HG03520 (cell line): ENCODE measurements around the gene TBXT.
"Not testable (repeated sequence)": the region's sequence is repeated elsewhere in the genome, so short reads cannot be mapped to it uniquely, and the experiment has no call there.

Experiments
- ATAC-seq: cut with Tn5 transposase; IDR thresholded peaks from one replicate; pipeline ENCODE4 v1.9.1; 2021; ENCODE audit warnings: mild to moderate bottlenecking, moderate library complexity; ENCODE audit not compliant: unreplicated experiment

Gene TBXT, protein sequence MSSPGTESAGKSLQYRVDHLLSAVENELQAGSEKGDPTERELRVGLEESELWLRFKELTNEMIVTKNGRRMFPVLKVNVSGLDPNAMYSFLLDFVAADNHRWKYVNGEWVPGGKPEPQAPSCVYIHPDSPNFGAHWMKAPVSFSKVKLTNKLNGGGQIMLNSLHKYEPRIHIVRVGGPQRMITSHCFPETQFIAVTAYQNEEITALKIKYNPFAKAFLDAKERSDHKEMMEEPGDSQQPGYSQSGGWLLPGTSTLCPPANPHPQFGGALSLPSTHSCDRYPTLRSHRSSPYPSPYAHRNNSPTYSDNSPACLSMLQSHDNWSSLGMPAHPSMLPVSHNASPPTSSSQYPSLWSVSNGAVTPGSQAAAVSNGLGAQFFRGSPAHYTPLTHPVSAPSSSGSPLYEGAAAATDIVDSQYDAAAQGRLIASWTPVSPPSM

DNA sequence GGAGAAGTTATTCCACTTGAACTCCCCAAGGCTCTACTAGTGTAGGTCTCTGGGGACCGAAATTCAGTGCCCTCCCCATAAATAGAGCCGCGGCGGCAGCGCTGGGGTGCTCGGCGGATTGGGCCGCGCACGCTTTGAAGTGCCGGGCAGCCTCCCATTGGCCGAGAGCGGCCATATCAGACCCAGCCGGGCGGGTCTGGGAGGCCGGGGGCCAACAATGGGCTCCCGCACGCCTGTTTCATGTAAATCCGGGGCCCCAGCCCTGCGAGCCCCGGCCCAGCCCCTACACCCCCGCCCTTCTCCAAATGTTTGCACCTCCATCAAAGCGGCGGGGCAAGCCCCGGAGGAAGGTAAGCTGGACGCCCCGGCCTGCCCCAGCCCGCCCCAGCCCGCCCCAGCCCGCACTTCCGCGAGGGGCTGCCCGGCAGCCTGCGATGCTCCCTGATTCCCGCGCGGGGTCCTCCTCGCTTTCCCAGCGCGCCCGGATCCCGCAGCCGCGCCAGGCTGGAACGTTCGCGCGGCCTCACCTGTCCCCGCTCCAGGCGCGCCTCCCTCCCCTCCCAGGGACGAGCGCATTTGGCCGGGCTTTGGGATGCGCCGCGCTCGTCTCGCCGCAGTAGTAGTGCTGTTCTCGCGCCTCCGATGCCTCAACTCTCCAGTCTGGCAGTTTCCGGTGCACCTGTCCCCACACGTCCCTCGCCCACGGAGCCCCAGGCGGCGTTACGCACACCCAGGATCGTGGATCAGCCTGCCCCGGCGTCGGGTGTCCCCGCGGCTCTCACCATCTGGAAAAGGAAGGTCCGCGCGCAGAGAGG, at the start of gene TBXT:
Gene TBXT, minus strand, starts transcription at position 51 of the 815 bp plus-strand sequence. CDS start 260 bp downstream, outside the sequence.
- no peak for ATAC-seq

DNA sequence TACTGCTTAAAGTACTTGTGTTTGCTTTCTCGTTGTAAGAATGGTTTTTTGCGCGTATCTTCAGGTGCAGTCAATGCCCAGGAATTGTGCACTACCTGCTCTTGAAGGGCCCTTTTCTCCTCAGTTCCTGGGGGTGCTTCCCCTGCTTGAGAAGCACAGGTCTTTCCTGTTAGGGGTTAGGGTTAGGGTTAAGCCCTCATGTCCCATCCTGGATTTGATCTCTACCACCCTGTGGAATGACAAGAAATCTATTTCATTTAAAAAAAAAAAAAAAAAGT, 39.6 kb upstream of the TBXT start:
- ATAC-seq: no peak

DNA sequence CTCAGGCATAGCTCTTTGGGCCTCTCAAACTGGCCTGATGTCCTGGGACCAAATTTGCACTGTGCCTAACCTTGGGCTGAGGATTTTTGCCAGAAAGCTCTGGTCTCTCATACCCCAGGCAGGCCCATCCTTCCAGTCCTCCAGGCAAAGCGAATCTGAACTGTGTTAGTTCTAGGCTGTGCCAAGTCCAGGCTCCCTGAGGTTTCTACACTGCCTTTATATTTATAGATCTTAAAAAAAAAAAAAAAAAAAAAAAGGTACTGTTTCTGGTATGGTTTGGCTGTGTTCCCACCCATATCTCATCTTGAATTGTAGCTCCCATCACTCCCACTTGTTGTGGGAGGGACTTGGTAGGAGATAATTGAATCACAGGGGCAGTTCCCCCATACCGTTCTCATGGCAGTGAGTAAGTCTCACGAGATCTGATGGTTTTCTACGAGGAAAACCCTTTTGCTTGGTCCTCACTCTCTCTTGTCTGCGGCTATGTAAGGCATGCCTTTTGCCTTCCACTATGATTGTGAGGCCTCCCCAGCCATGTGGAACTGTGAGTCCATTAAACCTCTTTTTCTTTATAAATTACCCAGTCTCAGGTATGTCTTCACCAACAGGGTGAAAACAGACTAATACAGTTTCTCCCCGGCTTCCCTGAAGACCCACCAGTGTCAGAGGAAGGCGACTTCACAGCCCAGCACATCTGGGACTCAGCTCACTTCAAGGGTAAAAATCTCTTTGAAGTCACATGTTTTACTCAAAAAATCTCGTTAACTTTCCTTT, 39.0 kb upstream of the TBXT start:
- ATAC-seq: no peak

DNA sequence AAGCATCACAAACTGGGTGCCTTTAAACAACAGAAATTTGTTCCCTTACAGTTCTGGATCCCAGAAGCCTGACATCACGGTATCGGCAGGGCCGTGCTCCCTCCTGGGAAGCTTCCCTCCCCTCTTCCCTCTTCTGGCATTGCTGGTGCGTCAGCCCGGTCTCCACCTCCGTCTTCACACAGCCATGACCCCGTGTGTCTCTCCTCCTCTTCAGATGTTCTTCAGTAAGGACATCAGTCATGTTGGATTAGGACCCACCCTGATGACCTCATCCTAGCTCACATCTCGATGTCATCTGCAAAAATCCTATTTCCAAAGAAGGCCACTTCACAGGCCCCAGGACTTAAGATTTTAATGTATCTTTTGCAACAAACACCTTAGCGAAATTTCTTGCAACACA, 38.4 kb upstream of the TBXT start:
- ATAC-seq: no peak

DNA sequence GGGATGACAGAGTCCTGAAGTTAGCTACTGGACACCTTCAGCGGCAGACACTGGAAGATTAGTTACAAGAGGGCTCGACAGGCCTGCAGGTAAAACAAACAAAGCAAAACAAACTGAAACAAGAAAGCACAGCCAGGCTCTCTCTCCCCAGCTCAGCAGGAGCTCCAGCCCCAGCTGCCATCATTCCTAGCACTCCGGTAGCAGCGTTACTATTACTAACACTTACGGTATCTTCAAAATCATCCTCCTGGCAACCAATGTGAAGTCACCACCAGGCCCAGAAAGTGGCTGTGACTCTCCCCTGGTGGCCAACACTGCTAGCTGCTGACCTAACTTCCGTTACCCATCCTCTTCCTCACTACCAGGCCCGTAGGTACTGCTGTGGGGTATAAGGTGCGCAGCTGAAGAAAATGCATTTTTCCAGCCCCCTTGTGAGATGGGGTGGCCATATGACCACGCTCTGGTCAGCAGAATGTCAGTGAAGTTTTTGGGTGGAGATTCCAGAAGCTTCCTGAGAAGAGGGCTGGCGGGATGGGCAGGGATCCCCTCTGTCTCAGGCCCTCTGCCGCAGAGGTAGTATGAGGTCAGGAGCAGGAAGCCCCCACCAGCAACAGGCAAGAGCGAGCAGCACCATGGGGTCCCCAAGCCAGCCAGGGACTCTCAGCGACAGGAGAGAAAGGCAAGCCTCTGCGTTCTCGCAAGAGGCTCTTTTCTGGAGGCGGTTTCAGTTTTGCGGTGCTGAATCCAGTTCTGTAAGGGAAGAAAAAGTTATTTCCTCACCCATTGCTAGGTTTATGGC, 37.4 kb upstream of the TBXT start:
- ATAC-seq: no peak

DNA sequence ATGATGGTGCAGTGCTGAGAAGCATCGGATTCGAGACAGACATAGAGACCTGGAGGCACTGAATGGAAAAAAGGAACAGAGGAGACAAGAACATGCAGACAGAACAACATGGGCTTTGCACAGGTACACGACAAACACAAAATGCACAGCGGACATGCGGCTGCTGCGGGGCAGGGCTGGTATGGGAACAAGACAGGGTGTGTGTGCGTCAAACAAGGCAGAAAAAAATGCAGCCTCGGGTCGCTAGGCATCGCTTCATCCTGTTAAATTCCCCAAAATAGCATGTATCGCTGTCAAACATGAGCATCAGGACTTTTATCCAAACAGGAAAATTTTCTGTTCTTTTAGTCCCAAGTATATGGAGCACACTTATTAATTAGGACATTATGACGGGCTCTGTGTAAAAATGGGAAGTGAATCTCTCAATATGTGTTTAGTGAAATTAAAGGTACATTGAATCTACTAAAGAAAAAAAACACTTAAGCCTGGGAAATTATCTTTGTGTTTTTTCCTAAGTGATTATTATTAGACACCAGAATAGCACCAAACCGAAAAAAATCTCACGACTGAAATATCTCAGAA, 36.1 kb upstream of the TBXT start:
- ATAC-seq: no peak

DNA sequence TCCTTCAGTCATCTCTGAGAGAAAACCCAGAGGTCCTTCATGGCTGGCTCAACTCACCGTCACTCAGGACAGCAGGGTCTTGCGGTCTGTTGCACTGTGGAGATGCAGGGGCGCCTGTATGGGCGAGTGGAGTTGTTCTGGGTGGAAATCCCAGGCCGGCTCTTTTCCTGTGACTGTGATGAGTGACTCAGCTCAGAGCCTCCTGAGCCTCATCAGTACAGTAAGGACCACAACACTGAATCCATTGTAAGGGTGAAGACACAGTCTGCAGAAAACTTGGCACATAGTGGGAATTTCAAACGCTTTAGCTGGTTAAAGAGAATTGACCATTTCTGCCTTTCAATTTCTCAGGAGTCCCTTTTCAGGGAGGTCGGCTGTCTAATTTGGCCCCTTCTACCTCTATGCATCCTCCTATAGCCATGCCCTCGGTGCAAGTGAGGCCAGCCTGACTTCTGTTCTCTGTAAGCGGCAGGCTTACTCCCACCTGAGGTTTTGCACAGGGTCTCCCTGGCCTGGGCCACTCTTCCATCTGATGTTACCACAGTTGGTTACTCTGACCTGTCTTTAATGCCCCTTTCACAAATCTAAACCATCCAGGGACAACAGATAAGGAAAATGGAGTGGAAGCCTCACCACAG, 35.5 kb upstream of the TBXT start:
- no peak for ATAC-seq

DNA sequence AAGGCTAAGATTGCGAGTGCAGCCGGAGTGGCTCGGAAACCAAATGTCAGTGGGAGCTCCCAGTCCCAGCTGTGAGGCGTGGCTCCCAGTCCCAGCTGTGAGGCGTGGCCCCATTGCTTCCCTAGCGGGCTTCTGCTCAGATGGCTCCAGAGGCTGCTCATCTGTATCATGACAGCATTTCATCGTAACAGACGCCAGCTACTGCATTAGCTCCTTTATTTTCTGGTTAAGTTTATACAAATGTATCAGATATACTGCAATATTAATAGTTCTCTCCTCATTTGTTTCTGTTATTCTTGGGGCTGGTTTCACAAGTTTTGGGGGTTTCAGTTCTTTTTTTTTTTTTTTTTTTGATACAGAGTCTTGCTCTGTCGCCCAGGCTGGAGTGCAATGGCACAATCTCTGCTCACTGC, 34.7 kb upstream of the TBXT start:
- peak; percentile 74 for ATAC-seq

DNA sequence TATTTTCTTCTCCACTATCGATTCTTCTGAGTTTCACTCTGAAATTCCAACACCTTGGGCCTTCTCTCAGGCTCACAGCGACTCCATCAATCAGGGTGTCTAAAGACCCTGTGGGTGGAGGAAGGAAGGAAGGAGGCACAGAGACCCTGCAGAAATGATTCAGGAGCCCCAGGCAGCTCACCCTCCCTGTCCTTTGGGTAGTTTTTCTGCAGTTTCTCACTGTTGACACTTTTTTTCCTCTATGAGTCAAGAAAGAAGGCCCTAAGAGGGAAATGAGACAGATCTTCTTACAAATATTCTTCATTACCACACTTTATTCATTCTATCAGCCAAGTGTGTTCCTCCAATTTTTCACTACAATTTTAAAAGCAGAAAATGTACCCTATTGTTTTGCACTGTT, 34.2 kb upstream of the TBXT start:
- peak; percentile 16 for ATAC-seq

DNA sequence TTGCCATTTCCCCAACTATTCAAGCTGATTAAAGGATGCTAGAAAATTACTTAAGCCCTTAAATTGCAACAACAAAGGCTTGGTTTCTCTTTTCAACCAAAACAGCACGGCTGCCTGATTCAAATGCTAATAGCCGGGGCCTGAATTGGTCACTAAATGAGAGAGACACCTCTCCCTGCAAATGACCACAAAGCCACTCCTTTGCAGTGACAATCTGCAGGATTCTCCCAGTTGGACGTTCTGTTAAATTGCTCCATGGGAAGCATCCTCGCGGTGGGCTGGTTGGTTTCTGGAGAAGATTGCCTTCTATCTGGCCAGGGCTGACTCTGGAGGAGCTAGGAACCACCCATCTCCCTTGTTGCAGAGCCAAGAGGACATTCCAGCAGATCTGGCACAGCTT, 29.7 kb upstream of the TBXT start:
- no peak for ATAC-seq

DNA sequence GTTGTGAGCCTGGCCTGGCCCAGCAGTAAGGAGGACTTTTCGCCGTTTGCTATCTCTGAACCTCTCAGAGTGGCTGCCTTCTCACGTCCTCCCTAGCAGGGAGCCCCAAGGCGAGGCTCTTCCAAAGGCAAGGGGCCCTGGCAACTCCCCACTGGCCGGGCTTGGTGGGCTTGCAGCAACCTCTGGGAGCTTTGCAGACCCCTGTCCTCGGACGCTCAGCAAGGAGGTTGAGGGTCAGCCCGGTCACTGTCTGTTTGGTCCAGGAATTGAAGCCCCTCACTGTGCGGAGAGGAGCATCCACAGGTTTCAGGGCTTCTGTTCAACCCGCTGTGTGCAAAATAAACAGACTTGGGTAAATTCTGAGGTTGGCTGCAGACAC, 28.2 kb upstream of the TBXT start:
- no peak for ATAC-seq

DNA sequence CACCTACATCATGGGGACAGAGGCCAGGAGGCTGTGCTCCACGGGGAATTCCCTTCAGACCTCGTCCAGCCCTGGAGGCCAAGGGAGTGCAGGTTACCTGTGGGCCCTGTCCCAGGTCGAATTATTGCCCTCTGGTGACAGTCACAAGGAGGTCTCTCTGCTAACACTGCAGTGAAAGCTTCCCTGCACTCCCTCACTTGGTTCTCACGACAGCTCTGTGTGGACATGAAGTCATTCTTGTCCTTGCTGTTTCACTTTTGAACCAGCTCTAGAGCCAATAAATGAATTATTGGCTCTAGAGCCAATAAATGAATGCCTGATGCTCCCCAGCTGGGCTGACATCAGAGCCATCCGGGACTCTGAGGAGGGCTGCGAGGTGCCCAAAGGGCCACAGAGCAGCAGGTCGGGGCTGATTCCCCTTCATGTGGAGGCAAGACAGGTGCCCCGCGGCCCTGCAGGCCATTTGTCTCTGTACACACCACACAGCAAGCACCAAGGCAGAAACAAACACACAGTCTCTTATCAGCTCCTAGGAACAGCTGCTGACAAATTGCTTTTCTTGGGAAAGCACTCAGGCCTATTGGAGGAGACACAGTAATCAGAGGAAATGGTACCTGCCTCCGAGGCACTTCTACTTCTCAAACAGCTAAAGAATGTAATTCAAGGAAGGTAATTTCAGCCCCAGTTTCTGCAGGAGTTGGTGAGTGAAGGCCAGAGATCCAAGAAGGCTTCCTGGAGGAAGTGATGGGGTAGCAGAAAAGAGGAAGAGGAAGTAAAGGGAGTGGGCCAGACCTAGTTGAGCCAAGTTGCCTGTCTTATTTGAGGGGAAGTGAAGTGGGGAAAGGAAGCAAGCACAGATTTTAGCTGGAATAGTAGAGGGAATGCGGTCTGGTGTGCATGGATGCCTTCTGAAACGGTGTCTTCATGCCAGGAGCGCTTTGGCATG, 27.5 kb upstream of the TBXT start:
- ATAC-seq: no peak

DNA sequence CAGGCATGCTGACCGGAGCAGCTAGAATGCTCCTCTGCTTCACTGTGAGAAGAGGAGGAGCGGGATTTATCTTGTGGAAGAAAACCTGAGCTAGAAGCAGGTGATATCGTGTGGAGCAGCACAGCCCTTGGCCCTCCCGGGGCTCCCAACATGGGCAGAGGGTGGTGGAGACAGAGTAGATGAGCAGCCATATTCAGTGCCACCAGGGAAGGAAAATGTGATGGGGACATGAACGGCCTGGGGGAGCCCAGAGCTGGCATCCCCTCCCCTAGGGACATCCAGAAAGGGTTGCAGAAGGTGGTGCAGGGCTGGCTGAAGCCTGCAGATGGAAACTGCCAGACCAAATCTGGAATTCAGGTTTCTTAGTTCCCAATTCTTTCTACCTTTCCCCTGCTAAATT, 24.9 kb upstream of the TBXT start:
- no peak for ATAC-seq

DNA sequence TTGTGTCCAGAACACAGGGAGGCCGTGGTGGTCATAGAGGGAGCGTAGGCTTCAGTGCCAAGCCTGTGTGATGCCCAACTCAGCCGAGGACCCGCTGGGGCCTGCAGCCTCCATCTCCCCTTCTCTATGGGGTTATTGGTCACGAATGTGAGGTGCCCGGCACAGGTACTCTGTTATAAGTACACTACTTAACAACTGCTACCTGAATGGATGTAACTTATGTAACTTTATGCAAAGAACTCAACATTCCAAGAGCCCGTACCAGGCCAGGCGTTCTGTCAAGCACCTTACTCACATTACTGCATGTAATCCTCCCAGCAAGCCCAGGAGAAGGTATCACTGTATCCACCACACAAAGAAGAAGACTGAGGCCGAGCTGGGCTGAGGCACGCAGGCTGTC, 24.5 kb upstream of the TBXT start:
- no peak for ATAC-seq

DNA sequence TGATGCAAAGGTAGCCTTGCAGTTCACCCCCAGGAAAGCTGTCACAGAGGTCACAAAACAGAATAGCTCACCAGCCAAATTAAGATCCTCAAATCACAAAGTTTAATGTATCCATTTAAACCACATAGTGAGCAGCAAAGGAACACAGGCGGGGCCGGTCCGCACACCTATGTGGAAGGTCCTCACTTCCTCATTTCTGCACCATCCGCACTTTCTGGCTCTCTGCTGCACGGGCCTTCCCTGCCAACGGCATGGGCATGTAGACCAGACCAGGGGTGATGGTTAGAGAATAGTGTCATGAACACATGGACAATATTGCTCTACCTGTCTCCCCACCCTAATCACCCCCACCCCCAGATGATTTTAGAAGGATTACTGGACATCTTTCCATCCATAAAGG, 12.1 kb upstream of the TBXT start:
- ATAC-seq: no peak

DNA sequence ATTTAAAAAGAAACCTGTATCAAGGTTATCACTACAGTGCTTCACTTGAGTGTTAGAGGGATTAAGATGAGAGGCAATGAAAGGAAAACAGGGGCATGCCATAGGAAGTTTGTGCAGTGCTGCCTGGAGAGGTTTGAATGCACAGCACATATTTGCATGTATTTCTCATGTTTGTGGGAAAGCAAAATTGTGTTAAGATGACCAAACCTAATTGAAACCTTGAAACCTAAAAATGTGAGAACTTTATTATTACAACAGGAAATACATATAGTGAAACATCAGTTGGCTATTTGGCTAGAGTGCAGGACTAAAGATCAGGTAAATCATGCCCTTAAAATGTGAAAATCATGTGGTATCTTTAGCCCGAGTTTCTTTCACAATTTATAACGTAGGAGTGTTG, 8.5 kb upstream of the TBXT start:
- no peak for ATAC-seq

DNA sequence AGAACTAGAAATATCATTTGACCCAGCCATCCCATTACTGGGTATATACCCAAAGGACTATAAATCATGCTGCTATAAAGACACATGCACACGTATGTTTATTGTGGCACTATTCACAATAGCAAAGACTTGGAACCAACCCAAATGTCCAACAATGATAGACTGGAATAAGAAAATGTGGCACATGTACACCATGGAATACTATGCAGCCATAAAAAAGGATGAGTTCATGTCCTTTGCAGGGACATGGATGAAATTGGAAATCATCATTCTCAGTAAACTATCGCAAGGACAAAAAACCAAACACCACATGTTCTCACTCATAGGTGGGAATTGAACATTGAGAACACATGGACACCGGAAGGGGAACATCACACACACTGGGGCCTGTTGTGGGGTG, 7.4 kb upstream of the TBXT start:
- ATAC-seq: not testable (repeated sequence)

DNA sequence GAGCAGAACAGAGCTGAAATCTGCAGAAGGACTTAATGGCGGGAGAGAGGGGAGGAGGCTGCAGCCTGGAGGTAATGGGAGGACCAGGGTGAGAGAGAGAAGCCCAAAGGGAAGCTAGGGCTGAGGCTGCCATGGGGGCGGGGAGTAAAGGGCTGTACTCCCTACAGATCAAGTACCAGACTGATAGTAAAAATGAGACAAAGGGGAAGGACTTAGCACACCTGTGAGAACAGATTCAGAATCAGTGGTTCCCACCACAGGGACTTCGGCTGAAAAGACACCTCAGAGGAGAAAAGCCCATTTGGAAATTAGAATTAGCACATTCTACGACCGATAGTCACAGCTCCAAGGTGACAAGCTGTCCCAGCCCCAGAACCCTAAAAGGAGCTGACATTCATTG, 6.4 kb upstream of the TBXT start:
- no peak for ATAC-seq
